Stomach (tissue), 9 donors: Measurements from ENCODE around the gene SNX15. TPM values are rescaled to one million over a fixed set of nuclear protein-coding genes. Genes with fewer than 3 reads are reported as not detected.

Source experiments
- DNase-seq, 2 donors: peaks; one replicate each; pipeline versions ENCODE4 v3.0.0 to v3.0.0-alpha.2; 2013 to 2019
- H3K27ac ChIP-seq, 5 donors: fragments of 200-600 bp in 4 of 5; sonication (generic) in 4 of 5; one replicate each; pipeline ENCODE4 v1.5.1; 2013 to 2019; ENCODE audit warnings: mild to moderate bottlenecking in 1 of 5, moderate library complexity in 1 of 5
- H3K27me3 ChIP-seq, 3 donors: fragments of 200-600 bp; sonication (generic); one replicate each; pipeline ENCODE4 v1.5.1; 2017 to 2019; ENCODE audit warnings: mixed run types in 1 of 3
- H3K36me3 ChIP-seq, 4 donors: fragments of 200-600 bp; sonication (generic); 1 replicate in 3 of 4; 2 replicates in 1 of 4; pipeline ENCODE4 v1.5.1; 2016 to 2019
- H3K4me1 ChIP-seq, 4 donors: fragments of 200-600 bp; sonication (generic); one replicate each; pipeline ENCODE4 v1.5.1; 2016 to 2019
- H3K4me3 ChIP-seq, 4 donors: fragments of 200-600 bp; sonication (generic) in 3 of 4; one replicate each; pipeline ENCODE4 v1.5.1; 2016 to 2019; ENCODE audit warnings: mild to moderate bottlenecking in 1 of 4
- H3K9me3 ChIP-seq, 4 donors: fragments of 200-600 bp; sonication (generic); one replicate each; pipeline ENCODE4 v1.5.1; 2016 to 2019
- EP300 ChIP-seq: sonication (generic); formaldehyde crosslinking; IDR thresholded peaks from one replicate; pipeline ENCODE4 v1.6.1; 2017; ENCODE audit warnings: antibody characterized with exemption
- POLR2A ChIP-seq, 4 donors: fragments of 450-650 bp; IDR thresholded peaks; one replicate each; pipeline ENCODE4 v1.6.1; 2016; ENCODE audit warnings: antibody characterized with exemption in 4 of 4, control low read depth in 2 of 4, mild to moderate bottlenecking in 1 of 4, moderate library complexity in 1 of 4
- POLR2AphosphoS5 ChIP-seq, 3 donors: sonication (generic); formaldehyde crosslinking; IDR thresholded peaks; one replicate each; pipeline ENCODE4 v1.6.1; 2016; ENCODE audit warnings: antibody characterized with exemption in 3 of 3
- WGBS, 5 donors: extraction: QIAGEN DNeasy Blood & Tissue Kit in 3 of 5; methylation state at CpG; one replicate each; pipeline versions ENCODE4 v1.1.5 to v1.1.7; 2013 to 2018; 5-methylcytosine and 5-hydroxymethylcytosine counted together
- intact Hi-C: fragments of 100-400 bp; cut with DNase I; formaldehyde crosslinking; loops from one replicate; pipeline ENCODE4 v1.15.1; 2023; ENCODE audit warnings: low total_unique reads
- polyA plus RNA-seq, 3 donors: library from polyadenylated mRNA; stranded (reverse); fragments of 200-250 nt; gene quantifications; one replicate each; pipeline ENCODE4 v1.2.3, GENCODE V29; 2013
- total RNA-seq, 5 donors: library from RNA; depleted of rRNA; stranded (reverse); fragments of >200 nt; gene quantifications; one replicate each; pipeline versions ENCODE4 v1.1.0 to v1.2.3, GENCODE V29; 2014 to 2016
- TF ChIP-seq, protein P1 (sequence below), 7 experiments: fragments of 450-650 bp in 4 of 7; fragments of 200-600 bp in 3 of 7; sonication (generic) in 3 of 7; IDR thresholded peaks; one replicate each; pipeline ENCODE4 v1.5.1; 2016 to 2019; ENCODE audit warnings: antibody characterized with exemption in 7 of 7, control low read depth in 2 of 7, mild to moderate bottlenecking in 1 of 7
- donor health status: healthy with polysubstance abuse.
- donor health status: Bipolar disorder and iron deficiency.
- donor health status: healthy.

Gene SNX15
- total and polyA plus RNA-seq, 8 donors: 4.2 to 45.8 (median 19.0) TPM

DNA sequence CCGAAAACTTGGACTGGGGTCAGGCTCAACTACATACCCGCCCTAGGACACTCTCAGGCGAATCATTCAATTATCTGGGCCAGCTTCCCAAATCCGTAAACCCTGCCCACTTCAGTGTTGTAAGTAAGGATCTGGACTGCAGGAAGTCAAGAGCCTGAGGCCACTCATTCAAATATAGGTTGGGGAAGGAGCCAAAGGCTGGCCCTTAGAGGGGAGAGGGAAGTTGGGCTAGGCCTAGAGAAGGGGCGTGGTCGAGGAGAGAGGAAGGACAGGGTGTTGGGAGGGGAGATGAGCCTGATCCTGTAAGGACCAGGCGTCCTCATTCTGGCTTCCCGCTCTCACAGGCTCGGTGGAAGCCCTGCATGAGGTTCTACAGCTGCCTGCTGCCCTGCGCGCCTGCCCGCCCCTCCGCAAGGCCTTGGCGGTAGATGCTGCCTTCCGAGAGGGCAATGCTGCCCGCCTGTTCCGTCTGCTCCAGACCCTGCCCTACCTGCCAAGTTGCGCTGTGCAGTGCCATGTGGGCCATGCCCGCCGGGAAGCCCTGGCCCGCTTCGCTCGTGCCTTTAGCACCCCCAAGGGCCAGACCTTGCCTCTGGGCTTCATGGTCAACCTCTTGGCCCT is 16.8 kb downstream of the SNX15 start:
- intact Hi-C loops: no loop called here

DNA sequence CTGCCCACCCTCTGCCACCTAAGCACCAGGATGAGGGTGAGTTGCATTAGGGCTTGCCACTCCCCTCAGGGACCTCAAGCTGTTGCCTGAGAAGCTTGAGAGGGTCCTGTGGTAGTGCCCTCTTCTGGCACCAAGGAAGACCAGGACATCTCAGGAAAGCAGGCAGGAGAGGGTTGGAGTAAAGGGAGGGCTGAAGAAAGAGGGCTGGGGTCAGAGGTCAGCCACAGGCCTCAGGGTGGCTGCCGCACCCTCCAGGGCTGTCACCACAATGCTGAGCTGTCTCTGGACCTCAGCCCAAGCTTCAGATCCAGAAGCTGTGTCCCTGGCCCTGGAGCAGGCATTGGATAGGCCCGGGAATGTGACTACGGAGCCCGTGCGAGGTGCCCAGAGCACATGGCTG is 17.8 kb downstream of the SNX15 start:
- DNase-seq: no peak
- H3K27me3 ChIP-seq: no peaks in the 10 kb centered on the region
- no peaks in the 10 kb centered on the region for H3K9me3 ChIP-seq
- H3K4me3 ChIP-seq: no peak overlapping the region
- H3K4me1 ChIP-seq: peaks cover 22 to 56% (median 50%) of the 10 kb centered on the region in 4 donors
- peaks cover 11 to 26% (median 23%) of the 10 kb centered on the region in 4 donors for H3K36me3 ChIP-seq
- H3K27ac ChIP-seq: no peak overlapping the region
- intact Hi-C loops: no loop called here
- 89 to 92% (median 90%) methylated on average over 5 of the region's 5 CpGs for WGBS, 5 donors
- no peak for TF ChIP-seq POLR2A (IDR thresholded peaks at IDR 0.05)

More for the DNA sequence above, 16.8 kb downstream of the SNX15 start:
- Histone ChIP-seq H3K27ac (no peak overlapping the region), H3K9me3 (no peaks in the 10 kb centered on the region), H3K4me3 (no peak overlapping the region), H3K4me1 (peaks cover 25 to 61% (median 54%) of the 10 kb centered on the region in 4 donors), H3K27me3 (no peaks in the 10 kb centered on the region), H3K36me3 (peaks cover 14 to 30% (median 27%) of the 10 kb centered on the region in 4 donors)
- peak in 1 of 2 donors; percentile 41 for DNase-seq
- TF ChIP-seq POLR2A (IDR thresholded peaks at IDR 0.05): no peak
- 85 to 90% (median 87%) methylated on average over 18 to 23 of the region's 23 CpGs for WGBS, 5 donors

DNA sequence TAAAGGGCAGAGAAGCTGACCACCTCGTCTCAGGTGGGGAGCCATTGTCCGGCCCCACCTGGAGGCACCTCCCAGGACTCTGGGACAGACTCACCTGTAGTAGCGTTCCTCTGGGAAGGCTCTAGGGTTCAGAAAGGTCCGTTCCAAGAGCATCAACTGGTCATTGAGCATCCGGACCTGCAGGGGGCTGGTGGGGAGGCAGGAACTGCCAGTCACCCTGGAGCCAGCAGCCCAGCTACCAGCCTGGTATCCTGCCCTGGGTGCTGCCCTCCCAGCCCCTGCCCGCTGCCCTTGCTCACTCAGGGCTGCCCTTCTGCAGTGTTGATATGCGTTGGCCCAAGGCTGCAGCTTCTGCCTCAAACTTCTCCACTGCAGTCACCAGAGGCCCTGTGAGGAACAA is 18.5 kb downstream of the SNX15 start:
- WGBS, 5 donors: 61 to 89% (median 88%) methylated on average over 2 to 7 of the region's 7 CpGs
- Histone ChIP-seq H3K9me3 (no peaks in the 10 kb centered on the region), H3K27me3 (no peaks in the 10 kb centered on the region), H3K4me1 (peaks cover 16 to 50% (median 44%) of the 10 kb centered on the region in 4 donors), H3K4me3 (no peak overlapping the region), H3K36me3 (peaks cover 11 to 26% (median 23%) of the 10 kb centered on the region in 4 donors), H3K27ac (no peak overlapping the region)
- TF ChIP-seq POLR2AphosphoS5 (IDR thresholded peaks at IDR 0.05) (no peak), POLR2A (IDR thresholded peaks at IDR 0.05) (no peak), EP300 (no peak)
- TF ChIP-seq, protein P1, sequence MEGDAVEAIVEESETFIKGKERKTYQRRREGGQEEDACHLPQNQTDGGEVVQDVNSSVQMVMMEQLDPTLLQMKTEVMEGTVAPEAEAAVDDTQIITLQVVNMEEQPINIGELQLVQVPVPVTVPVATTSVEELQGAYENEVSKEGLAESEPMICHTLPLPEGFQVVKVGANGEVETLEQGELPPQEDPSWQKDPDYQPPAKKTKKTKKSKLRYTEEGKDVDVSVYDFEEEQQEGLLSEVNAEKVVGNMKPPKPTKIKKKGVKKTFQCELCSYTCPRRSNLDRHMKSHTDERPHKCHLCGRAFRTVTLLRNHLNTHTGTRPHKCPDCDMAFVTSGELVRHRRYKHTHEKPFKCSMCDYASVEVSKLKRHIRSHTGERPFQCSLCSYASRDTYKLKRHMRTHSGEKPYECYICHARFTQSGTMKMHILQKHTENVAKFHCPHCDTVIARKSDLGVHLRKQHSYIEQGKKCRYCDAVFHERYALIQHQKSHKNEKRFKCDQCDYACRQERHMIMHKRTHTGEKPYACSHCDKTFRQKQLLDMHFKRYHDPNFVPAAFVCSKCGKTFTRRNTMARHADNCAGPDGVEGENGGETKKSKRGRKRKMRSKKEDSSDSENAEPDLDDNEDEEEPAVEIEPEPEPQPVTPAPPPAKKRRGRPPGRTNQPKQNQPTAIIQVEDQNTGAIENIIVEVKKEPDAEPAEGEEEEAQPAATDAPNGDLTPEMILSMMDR (IDR thresholded peaks at IDR 0.05): no peak
- no peak for DNase-seq
- intact Hi-C loops: no loop called here

DNA sequence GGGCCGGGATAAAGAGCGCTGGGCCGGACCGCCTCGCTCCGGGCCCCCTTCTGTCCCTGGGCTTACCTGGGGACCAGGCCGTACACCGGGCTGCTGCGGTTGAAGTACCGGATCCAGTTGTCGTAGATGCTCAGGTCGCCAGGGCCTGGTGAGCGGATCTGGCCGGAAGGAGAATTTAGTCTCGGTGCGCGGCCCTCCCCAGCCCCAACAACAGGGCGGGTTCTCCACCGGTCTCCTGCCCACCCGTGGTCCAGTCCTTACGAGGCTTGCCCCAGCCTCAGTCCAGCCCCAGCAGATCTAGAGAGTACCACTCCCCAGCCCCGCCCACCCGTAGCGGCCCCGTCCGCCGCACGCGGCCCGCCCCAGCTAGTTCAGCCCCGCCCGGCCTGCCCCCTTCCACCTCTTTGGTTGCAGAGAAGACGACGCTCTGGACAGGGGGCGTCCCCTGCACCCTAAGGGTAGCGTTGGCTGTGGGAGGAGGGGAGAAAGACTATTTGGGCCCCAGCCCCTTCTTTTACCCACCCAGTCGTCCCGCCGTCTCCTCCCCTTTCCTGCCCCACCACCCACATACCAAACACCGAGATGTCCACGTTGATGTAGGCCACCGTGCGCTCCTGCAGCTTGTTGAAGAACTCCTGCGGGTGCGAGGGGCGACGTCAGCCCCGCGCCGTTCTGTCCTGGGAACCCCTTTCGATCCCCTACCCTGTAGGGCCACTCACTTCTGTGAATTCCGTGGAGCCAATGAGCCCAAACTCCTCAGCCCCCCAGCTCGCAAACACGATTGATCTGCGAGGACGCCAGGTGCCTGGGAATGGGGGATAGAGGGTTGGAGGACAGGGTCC is 20.6 kb downstream of the SNX15 start:
- intact Hi-C loops: no loop called here
- peak in 1 of 2 donors; percentile 51 for DNase-seq
- Histone ChIP-seq H3K27me3 (peaks cover 0 to 7% (median 0%) of the 10 kb centered on the region in 3 donors), H3K36me3 (peaks cover 11 to 26% (median 23%) of the 10 kb centered on the region in 4 donors), H3K27ac (peak overlapping the region in 4 of 5 donors; percentile 51 to 68 (median 64)), H3K4me1 (peaks cover 5 to 36% (median 31%) of the 10 kb centered on the region in 4 donors), H3K9me3 (no peaks in the 10 kb centered on the region), H3K4me3 (peak overlapping the region; percentile 50 to 55 (median 51))
- 14 to 33% (median 16%) methylated on average over 29 to 56 of the region's 56 CpGs for WGBS, 5 donors
- no peak for TF ChIP-seq EP300
- TF ChIP-seq POLR2AphosphoS5 (IDR thresholded peaks at IDR 0.05): no peak
- TF ChIP-seq POLR2A (IDR thresholded peaks at IDR 0.05): no peak
- TF ChIP-seq, protein P1 (IDR thresholded peaks at IDR 0.05): no peak

DNA sequence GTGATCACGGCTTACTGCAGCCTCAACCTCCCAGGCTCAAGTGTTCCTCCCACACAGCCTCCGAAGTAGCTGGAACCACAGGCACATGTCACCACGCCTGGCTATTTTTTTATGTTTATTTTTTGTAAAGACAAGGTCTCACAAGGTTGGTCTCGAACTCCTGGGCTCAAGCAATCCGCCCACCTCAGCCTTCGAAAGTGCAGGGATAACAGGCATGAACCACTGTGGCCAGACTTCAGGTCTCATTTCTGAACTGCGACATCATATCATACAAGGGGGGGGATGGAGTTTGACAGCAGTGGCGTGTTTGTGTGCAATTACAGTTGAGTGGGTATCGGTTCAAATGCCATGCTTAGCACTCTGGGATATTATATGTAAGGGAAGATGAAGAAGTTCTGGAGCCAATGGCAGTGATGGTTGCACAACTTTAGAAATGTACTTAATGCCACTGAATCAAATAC is 24.2 kb downstream of the SNX15 start:
- Histone ChIP-seq H3K36me3 (no peaks in the 10 kb centered on the region), H3K27me3 (peaks cover 0 to 24% (median 0%) of the 10 kb centered on the region in 3 donors), H3K27ac (no peak overlapping the region), H3K4me3 (no peak overlapping the region), H3K9me3 (no peaks in the 10 kb centered on the region), H3K4me1 (peaks cover 5 to 20% (median 18%) of the 10 kb centered on the region in 4 donors)
- DNase-seq: no peak
- WGBS, 5 donors: 73 to 81% (median 75%) methylated on average over 9 of the region's 9 CpGs
- intact Hi-C loops: no loop called here
- TF ChIP-seq POLR2A (IDR thresholded peaks at IDR 0.05): no peak
- TF ChIP-seq, protein P1 (IDR thresholded peaks at IDR 0.05): no peak
- TF ChIP-seq POLR2AphosphoS5 (IDR thresholded peaks at IDR 0.05): no peak
- TF ChIP-seq EP300: no peak
